Umbilical cord (tissue), 2 donors: Measurements from ENCODE around the gene SET. TPM values are rescaled to one million over a fixed set of nuclear protein-coding genes. Genes with fewer than 3 reads are reported as not detected.

Experiments
- DNase-seq: peaks from one replicate; pipeline ENCODE4 v3.0.0-alpha.2; 2015; ENCODE audit warnings: low spot score
- total RNA-seq: library from RNA; depleted of rRNA; stranded (reverse); fragments of >200 nt; gene quantifications from one replicate; pipeline ENCODE4 v1.2.3, GENCODE V29; 2014; ENCODE audit warnings: low replicate concordance; ENCODE audit not compliant: insufficient read depth

SET gene
- total RNA-seq, 1 donor from 2014 or later = 287 TPM

DNA sequence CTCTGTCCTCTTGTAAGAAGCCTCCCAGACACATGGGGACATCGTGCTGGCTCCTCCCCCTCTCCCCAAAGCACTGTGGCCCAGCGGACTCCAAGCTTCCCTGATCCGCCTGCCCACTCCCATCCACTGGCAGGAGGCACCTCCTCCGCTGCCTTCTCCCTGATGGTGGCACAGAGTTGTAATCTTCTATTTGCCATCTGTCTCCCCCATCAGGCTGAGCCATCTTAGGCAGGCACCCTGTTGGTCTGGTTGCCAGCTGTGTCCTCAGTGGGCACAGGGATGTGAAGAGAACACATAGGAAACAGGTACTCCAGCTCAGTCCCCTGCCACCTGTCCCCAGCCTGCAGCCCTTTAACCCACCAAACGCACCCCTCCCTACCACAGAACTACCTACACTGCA is 40.3 kb downstream of the SET start:
- no peak for DNase-seq

DNA sequence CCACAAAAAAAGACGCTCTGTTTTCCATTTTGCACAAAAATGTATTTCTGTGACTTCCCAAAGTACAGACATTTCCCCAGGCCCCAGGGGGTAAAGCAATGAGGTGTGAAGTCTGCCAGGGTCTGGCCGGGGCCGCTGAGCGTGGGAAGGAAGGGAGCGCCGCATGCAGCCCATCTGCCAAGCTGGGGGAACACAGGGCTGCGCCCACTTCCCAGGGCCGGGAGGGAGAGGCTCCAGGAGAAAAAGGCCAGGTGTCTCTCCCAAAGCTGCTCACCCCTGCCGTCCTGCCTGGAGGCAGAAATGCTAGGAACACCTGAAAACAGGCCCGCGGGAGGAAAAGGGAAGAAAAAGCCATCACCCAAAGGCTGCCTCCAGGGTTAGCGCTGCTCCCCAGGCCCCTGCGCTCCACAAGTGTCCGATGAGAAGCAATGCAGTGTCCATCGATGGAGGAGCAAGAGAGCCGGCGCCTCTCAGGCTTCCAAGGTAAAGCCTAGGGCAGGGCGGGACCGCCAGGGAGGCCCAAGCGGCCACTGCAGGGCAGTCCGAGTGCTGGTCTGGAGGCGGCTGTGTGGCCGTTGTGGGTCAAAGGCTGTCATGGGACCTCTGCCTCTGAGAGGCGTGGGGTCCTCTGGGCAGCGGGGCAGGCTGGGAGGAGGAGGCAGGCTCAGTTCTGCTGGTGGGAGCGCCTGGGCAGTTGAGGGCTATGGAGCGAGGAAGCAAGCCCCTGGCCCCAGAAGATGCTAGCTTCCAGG is 40.9 kb downstream of the SET start:
- DNase-seq = no peak

DNA sequence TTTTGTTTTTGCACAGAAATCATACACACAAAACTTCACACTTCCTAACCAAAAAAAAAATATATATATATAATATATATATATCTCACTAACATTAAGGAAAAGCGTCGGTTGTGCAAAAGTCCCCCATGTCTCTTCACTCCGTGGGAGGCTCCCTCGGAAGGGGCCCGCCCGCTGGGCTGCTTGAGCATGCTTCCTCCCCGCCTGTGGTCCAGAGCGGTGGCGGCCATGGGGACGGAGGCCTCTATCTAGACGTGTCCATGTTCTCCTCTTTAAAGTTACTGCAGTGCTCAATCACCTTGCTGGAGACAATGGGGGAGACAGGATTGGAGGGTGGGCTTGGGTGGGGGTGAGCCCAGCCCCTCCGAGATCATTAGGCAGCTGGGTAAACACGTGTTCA is 42.1 kb downstream of the SET start:
- no peak for DNase-seq

DNA sequence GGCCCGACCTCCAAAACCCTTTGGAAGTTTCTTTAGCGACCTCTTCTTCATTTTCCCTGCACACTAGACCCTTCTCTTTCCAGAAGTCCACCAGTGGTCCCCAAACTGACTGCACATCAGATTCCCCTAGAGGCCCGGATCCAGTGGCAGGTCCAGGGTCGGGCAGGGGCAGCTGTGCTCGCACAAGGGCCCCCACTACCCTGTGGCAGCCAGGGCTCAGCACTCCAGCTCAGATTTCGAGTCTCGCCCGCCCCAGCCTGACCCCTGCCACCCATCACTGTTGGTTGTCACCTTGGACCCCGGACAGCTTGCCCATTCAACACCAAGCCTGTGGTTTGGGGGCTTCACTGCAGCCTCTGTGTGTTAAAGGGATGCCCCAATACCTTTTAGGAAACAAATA is 42.7 kb downstream of the SET start:
- DNase-seq = no peak

DNA sequence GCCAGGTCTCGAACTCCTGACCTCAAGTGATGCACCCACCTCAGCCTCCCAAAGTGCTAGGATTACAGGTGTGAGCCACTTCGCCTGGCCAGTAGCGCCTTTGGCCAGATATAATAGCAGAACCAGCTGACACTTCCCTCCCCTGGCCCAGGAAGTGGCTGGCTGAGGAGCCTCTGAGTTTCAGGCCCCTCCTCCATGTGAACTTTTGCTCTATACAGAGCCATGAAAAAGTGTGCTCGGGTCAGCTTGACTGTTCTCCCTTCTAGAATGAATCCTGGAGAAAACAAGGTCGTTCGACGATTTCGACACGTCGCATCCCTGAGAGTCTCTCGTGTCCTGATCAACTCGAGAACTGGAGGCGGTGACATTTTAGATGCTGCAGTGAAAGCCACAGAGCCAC is 43.6 kb downstream of the SET start:
- no peak for DNase-seq

DNA sequence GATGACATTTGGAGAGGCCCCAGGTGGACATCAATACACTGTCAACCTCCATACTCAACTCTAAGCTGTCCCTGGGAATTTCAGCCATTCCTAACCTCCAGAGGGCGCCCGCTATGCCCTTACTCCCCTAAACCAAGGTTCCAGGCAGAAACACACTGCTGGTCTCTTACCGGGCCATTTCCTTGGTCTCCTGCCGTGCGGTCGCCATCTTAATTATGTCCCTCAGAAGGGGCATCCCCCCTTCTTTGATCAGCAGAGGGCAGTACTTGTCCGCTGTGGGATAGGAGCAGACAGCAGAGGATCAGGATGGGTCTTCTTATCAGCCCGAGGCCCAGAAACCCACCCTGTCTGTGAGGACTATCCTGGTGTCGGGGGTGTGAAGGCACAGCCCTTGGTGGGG is 44.2 kb downstream of the SET start:
- peak; percentile 79 for DNase-seq

DNA sequence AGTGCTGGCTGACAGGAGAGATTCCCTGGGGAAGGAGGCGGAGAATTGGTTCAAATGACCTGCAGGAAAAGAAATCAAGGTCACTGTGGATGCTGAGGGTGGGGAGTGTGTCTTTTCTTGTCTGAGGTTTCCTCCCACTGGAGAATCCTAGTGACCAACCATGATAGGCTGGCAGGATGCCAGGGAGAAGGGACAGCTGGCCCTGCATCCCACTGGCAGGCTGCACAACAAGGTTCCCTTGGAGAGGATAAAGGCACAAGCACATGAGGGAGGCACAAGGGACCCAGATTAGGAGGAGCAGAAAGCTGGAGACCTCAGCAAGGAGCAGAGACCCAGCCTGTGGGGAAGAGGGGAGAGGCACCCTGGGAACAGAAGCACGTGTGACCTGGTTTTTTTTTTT is 46.4 kb downstream of the SET start:
- DNase-seq = no peak

DNA sequence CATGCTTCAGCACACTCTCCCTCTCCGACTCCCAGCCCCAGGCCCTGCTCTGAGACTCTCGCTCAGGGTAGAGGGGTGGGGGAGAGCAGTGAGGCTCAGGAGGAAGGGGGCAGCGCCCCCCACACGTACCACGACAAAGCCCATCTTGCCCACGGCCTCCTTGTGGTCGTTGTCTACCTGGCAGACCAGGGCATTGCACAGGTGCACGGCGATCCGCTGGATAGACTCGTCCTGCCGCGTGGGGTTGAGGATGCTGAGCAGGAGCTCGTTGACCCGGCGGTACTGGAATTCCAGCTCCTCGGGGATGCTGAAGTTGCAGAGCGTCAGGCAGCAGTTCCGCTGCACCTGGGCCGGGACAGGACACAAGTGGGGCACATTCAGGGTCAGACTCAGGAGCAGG is 53.4 kb downstream of the SET start:
- no peak for DNase-seq

DNA sequence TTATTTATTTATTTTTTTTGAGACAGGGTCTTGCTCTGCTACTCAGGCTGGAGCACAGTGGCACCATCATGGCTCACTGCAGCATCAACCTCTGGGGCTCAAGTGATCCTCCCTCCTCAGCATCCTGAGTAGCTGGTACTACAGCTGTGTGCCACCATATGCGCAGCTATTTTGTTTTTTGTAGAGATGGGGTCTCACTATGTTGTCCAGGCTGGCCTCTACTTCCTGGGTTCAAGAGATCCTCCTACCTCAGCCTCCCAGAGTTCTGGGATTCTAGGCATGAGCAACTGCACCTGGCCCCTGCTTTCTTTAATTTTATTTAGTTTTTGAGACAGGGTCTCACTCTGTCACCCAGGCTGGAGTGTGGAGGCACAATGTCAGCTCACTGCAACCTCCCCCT is 54.4 kb downstream of the SET start:
- no peak for DNase-seq

Other genes with a start within 250 kb of the SET start
- gene ODF2, start 233.2 kb upstream of the SET start, total RNA-seq = 16.6 TPM
- gene GLE1, start 184.5 kb upstream of the SET start, total RNA-seq = 8.7 TPM
- gene SPTAN1, start 136.6 kb upstream of the SET start, total RNA-seq = 263 TPM
- 20.0 TPM for gene DYNC2I2, start 32.4 kb upstream of the SET start, total RNA-seq
- 1.7 TPM for gene PKN3, start 13.3 kb downstream of the SET start, total RNA-seq
- gene ZDHHC12, start 34.9 kb downstream of the SET start, total RNA-seq = 6.5 TPM
- 15.4 TPM for gene ZER1, start 82.7 kb downstream of the SET start, total RNA-seq
- gene TBC1D13, start 98.0 kb downstream of the SET start, total RNA-seq = 6.5 TPM
- 7.2 TPM for gene ENDOG, start 129.3 kb downstream of the SET start, total RNA-seq
- gene SPOUT1, start 140.6 kb downstream of the SET start, total RNA-seq = 7.7 TPM
- 3.9 TPM for gene KYAT1, start 192.7 kb downstream of the SET start, total RNA-seq
- 25.0 TPM for gene LRRC8A, start 192.9 kb downstream of the SET start, total RNA-seq
- gene PHYHD1, start 231.8 kb downstream of the SET start, total RNA-seq = 24.3 TPM